ENCODE measurements around the gene SPATC1L.

DNA sequence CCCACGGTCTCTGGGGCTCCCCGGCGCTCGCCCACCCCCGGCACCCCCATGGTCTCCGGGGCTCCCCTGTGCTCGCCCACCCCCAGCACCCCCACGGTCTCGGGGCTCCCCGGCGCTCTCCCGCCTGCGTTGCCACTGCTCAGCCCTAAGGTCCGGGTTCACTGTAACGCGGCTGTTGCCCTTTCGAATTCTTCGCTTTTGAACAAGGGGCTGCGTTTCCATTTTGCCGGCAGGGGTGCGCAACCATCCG lies 23.7 kb downstream of the SPATC1L start:
- no peak for TF ChIP-seq POLR2AphosphoS5 (IDR thresholded peaks at IDR 0.05; ENCODE audit: low read depth, low read length)
- TF ChIP-seq, protein P1, sequence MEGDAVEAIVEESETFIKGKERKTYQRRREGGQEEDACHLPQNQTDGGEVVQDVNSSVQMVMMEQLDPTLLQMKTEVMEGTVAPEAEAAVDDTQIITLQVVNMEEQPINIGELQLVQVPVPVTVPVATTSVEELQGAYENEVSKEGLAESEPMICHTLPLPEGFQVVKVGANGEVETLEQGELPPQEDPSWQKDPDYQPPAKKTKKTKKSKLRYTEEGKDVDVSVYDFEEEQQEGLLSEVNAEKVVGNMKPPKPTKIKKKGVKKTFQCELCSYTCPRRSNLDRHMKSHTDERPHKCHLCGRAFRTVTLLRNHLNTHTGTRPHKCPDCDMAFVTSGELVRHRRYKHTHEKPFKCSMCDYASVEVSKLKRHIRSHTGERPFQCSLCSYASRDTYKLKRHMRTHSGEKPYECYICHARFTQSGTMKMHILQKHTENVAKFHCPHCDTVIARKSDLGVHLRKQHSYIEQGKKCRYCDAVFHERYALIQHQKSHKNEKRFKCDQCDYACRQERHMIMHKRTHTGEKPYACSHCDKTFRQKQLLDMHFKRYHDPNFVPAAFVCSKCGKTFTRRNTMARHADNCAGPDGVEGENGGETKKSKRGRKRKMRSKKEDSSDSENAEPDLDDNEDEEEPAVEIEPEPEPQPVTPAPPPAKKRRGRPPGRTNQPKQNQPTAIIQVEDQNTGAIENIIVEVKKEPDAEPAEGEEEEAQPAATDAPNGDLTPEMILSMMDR (IDR thresholded peaks at IDR 0.05; ENCODE audit: control extremely low read depth in 1 of 3, insufficient read depth in 1 of 3, low read depth in 1 of 3, low read length in 3 of 3) = no peak
- no peak for TF ChIP-seq POLR2A (IDR thresholded peaks at IDR 0.05; ENCODE audit: control extremely low read depth in 1 of 2, low read depth in 2 of 2, low read length in 2 of 2)
- no peak for TF ChIP-seq EZH2 (IDR thresholded peaks at IDR 0.05; ENCODE audit: low read depth, low read length, severe bottlenecking)
- no peak for TF ChIP-seq KDM4A (IDR thresholded peaks at IDR 0.05; ENCODE audit: low read depth, low read length, severe bottlenecking)
- TF ChIP-seq SIN3A (conservative IDR thresholded peaks at IDR 0.05 in 1 of 2, IDR thresholded peaks at IDR 0.05 in 1 of 2; ENCODE audit: low read depth in 1 of 2, low read length in 2 of 2) = no peak
- TF ChIP-seq TAF1 (IDR thresholded peaks at IDR 0.05; ENCODE audit: low read depth, low read length) = no peak
- no peak for TF ChIP-seq RFX5 (IDR thresholded peaks at IDR 0.05; ENCODE audit: borderline replicate concordance, low read depth, low read length)
- TF ChIP-seq, protein P2, sequence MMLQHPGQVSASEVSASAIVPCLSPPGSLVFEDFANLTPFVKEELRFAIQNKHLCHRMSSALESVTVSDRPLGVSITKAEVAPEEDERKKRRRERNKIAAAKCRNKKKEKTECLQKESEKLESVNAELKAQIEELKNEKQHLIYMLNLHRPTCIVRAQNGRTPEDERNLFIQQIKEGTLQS (IDR thresholded peaks at IDR 0.05; ENCODE audit: insufficient read depth, low read depth, low read length) = no peak
- TF ChIP-seq RNF2 (IDR thresholded peaks at IDR 0.05; ENCODE audit: borderline replicate concordance, low read depth, low read length, missing control alignments, poor library complexity, severe bottlenecking) = no peak
- no peak for TF ChIP-seq ZNF274 (IDR thresholded peaks at IDR 0.05; ENCODE audit: borderline replicate concordance, extremely low read depth, low read length)
- TF ChIP-seq CEBPB (IDR thresholded peaks at IDR 0.05; ENCODE audit: low read depth, low read length) = no peak
